Fibroblast of lung (primary cell): Measurements from ENCODE around the gene SESN3. TPM values are rescaled to one million over a fixed set of nuclear protein-coding genes. Genes with fewer than 3 reads are reported as not detected.

Experiments used
- DNase-seq, 2 donors: peaks; one replicate each; pipeline versions ENCODE4 v3.0.0 to v3.0.0-alpha.2; 2010; ENCODE audit warnings: low read depth in 2 of 2
- H2AFZ ChIP-seq: 2 replicates; pipeline ENCODE4 v1.5.1; 2012; ENCODE audit warnings: low read length, control low read depth, inconsistent platforms
- H3K27ac ChIP-seq: 2 replicates; pipeline ENCODE4 v1.5.1; 2011; ENCODE audit warnings: low read length, control low read depth; ENCODE audit not compliant: insufficient read depth
- H3K27me3 ChIP-seq: 2 replicates; pipeline ENCODE4 v1.5.1; 2011; ENCODE audit warnings: mild to moderate bottlenecking, low read length; ENCODE audit not compliant: control insufficient read depth, insufficient read depth
- H3K36me3 ChIP-seq: 2 replicates; pipeline ENCODE4 v1.5.1; 2011; ENCODE audit warnings: low read length; ENCODE audit not compliant: control insufficient read depth, insufficient read depth
- H3K4me1 ChIP-seq: 2 replicates; pipeline ENCODE4 v1.5.1; 2011; ENCODE audit warnings: low read length; ENCODE audit not compliant: control insufficient read depth, insufficient read depth; ENCODE audit errors: extremely low read depth
- H3K4me2 ChIP-seq: 2 replicates; pipeline ENCODE4 v1.5.1; 2011; ENCODE audit warnings: low read length, control low read depth; ENCODE audit not compliant: insufficient read depth; ENCODE audit errors: extremely low read depth
- H3K4me3 ChIP-seq, 4 experiments: fragments of 200-600 bp in 1 of 4; sonication (generic) in 1 of 4; replicated peaks in 1 of 4; 2 replicates each; pipeline ENCODE4 v1.5.1; 2011 to 2016; ENCODE audit warnings: low read length in 4 of 4, low read depth in 3 of 4, mild to moderate bottlenecking in 3 of 4, control low read depth in 2 of 4, inconsistent platforms in 1 of 4, mixed read lengths in 1 of 4; ENCODE audit not compliant: insufficient read depth in 1 of 4; ENCODE audit errors: control extremely low read depth in 1 of 4
- H3K79me2 ChIP-seq: 2 replicates; pipeline ENCODE4 v1.5.1; 2012; ENCODE audit warnings: mild to moderate bottlenecking, low read length, inconsistent platforms; ENCODE audit not compliant: control insufficient read depth, insufficient read depth
- H3K9ac ChIP-seq: 2 replicates; pipeline ENCODE4 v1.5.1; 2011; ENCODE audit warnings: mild to moderate bottlenecking, low read length, control low read depth; ENCODE audit not compliant: insufficient read depth
- H3K9me3 ChIP-seq: 2 replicates; pipeline ENCODE4 v1.5.1; 2012; ENCODE audit warnings: low read depth, low read length; ENCODE audit not compliant: control insufficient read depth, insufficient read depth
- H4K20me1 ChIP-seq: 2 replicates; pipeline ENCODE4 v1.5.1; 2011; ENCODE audit warnings: low read length; ENCODE audit not compliant: control insufficient read depth, insufficient read depth; ENCODE audit errors: extremely low read depth
- EZH2 ChIP-seq: IDR thresholded peaks from 2 replicates; pipeline ENCODE4 v1.5.1; 2012; ENCODE audit warnings: low read length, control low read depth, mild to moderate bottlenecking; ENCODE audit errors: missing control alignments
- polyA minus RNA-seq: library from RNA; depleted of rRNA, polyadenylated mRNA; stranded (reverse); fragments of >200 nt; gene quantifications from 2 replicates; pipeline ENCODE4 v1.2.3, GENCODE V29; 2011; ENCODE audit warnings: low replicate concordance
- polyA plus RNA-seq, 2 donors: library from polyadenylated mRNA; depleted of rRNA in 1 of 2; stranded (reverse) in 1 of 2; unstranded in 1 of 2; fragments of >200 nt; gene quantifications; 2 replicates each; pipeline ENCODE4 v1.2.1, GENCODE V29; 2011 to 2012; ENCODE audit warnings: missing spikeins in 1 of 2
- total RNA-seq: library from RNA; depleted of rRNA; stranded (reverse); fragments of >200 nt; gene quantifications from 2 replicates; pipeline ENCODE4 v1.2.1, GENCODE V29; 2014
- TF ChIP-seq, protein P1 (sequence below), 2 donors: IDR thresholded peaks in 1 of 2; conservative IDR thresholded peaks in 1 of 2; 1 replicate in 1 of 2; 2 replicates in 1 of 2; pipeline ENCODE4 v1.5.1; 2011 to 2012; ENCODE audit warnings: low read length in 2 of 2, control low read depth in 1 of 2, inconsistent platforms in 1 of 2, low read depth in 1 of 2, mild to moderate bottlenecking in 1 of 2

SESN3 gene, protein sequence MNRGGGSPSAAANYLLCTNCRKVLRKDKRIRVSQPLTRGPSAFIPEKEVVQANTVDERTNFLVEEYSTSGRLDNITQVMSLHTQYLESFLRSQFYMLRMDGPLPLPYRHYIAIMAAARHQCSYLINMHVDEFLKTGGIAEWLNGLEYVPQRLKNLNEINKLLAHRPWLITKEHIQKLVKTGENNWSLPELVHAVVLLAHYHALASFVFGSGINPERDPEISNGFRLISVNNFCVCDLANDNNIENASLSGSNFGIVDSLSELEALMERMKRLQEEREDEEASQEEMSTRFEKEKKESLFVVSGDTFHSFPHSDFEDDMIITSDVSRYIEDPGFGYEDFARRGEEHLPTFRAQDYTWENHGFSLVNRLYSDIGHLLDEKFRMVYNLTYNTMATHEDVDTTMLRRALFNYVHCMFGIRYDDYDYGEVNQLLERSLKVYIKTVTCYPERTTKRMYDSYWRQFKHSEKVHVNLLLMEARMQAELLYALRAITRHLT
- 41.1 and 60.1 TPM in 2 replicates for total RNA-seq
- polyA plus RNA-seq, result 6.4 and 12.3 TPM in 2 replicates
- 3.2 and 5.2 TPM in 2 replicates for polyA plus RNA-seq (2012)
- polyA minus RNA-seq, result 3.3 and 39.8 TPM in 2 replicates

DNA sequence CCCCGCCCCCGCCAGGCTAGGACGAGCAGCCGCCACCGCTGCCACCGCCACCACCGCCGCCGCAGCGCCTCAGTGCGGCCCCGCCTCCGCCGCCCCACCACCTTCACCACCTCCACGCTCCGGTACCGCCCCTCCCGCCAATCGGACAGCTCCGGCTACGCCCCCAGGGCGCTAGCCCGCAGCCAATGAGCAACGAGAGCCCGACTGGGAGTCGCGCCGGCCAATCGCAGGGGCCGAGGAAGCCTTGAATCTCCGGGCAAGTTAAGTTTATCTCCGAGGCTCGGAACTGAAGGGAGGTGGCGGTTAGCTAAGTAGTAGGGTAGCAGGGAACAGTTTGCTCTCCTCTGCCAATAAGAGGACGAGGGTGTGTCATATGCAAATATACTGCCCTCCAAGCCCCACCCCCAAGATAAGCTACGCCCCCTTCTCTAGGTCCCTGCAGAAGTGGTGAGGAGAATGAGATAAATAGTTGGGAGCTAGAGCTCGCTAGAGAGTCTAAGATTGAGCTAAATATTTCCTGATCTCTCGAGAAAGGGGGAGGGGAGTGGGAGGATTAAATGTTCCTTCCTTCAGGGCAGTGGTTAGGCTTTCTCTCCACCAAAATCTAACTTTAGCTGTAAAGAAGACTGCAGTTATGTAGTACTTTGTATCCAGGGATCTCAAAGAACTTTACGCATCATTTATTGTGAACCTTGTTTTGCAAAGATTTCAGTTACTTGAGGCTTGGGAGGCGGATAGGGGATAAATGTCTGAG lies at the start of gene SESN3:
TSS of gene SESN3 (minus strand) at position 76 of the 754 bp plus-strand sequence. CDS start 342 bp downstream, outside the sequence.
- H3K9me3 ChIP-seq, result no peaks in the 10 kb centered on the region
- peaks cover 2% of the 10 kb centered on the region for H3K27me3 ChIP-seq
- H2AFZ ChIP-seq, result peak within 1 kb of the TSS; percentile 89
- peaks cover 2% of the 10 kb centered on the region for H3K79me2 ChIP-seq
- H3K9ac ChIP-seq, result peak within 1 kb of the TSS; percentile 16
- no peaks in the 10 kb centered on the region for H4K20me1 ChIP-seq
- peak within 1 kb of the TSS; percentile 94 for H3K4me2 ChIP-seq
- H3K36me3 ChIP-seq, result no peaks in the 10 kb centered on the region
- peak within 1 kb of the TSS; percentile 70 to 88 (median 76) for H3K4me3 ChIP-seq
- peak within 1 kb of the TSS; percentile 15 for H3K27ac ChIP-seq
- peaks cover 6% of the 10 kb centered on the region for H3K4me1 ChIP-seq
- TF ChIP-seq, protein P1, sequence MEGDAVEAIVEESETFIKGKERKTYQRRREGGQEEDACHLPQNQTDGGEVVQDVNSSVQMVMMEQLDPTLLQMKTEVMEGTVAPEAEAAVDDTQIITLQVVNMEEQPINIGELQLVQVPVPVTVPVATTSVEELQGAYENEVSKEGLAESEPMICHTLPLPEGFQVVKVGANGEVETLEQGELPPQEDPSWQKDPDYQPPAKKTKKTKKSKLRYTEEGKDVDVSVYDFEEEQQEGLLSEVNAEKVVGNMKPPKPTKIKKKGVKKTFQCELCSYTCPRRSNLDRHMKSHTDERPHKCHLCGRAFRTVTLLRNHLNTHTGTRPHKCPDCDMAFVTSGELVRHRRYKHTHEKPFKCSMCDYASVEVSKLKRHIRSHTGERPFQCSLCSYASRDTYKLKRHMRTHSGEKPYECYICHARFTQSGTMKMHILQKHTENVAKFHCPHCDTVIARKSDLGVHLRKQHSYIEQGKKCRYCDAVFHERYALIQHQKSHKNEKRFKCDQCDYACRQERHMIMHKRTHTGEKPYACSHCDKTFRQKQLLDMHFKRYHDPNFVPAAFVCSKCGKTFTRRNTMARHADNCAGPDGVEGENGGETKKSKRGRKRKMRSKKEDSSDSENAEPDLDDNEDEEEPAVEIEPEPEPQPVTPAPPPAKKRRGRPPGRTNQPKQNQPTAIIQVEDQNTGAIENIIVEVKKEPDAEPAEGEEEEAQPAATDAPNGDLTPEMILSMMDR (conservative IDR thresholded peaks at IDR 0.05 in 1 of 2, IDR thresholded peaks at IDR 0.05 in 1 of 2; ENCODE audit: low read depth in 1 of 2, low read length in 2 of 2), result peak in 1 of 2 donors; percentile 22
- no peak for TF ChIP-seq EZH2
- DNase-seq, result peak; percentile 100

DNA sequence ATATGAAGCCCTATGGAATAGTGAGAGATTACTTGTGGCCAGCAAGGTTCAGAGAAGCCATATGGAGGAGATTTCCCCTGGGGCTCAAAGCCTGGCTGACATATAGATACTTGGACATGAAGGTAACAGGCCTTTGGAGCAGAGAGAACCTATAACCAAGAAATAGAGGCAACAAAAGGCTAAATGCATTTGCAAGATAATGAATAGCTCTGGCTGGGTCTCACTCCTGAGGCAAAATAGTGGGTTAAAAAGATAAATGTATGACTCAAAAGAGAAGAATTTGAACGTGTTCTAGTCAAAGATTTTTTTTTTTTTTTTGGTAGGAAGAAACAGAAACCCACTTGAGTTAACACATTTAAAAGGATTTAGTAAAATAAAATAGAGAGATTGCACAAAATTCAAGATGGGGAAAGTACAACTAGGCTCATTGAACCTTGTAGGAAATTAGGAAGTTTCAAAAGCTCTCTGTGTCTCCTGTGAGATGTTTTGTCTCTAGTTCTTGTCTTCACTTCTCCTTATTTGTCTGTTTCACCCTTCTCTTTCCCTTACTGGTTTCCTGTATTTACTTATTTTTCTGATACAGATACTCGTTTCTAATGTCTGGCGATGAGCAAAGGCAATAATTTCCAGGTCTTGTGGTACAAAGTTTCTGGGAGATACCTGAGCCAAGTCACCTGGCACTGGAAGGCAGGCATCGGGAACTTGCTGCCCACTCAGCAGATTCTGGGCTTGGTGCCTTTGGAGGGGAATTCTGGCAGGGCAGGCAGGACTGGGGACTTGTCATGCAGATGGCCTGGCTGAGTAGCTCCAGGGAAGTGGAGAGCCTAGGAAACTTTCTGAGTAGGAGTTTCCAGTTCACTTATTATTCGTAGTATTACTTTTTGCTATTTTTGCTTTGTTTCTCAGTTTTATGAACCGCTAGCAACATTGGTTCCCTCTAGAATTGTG lies 49.2 kb upstream of the SESN3 start:
- TF ChIP-seq, protein P1 (conservative IDR thresholded peaks at IDR 0.05 in 1 of 2, IDR thresholded peaks at IDR 0.05 in 1 of 2; ENCODE audit: low read depth in 1 of 2, low read length in 2 of 2), result no peak
- no peak for TF ChIP-seq EZH2
- Histone ChIP-seq H3K36me3 (no peaks in the 10 kb centered on the region), H3K4me3 (no peak overlapping the region), H3K27ac (no peak overlapping the region), H3K4me1 (no peaks in the 10 kb centered on the region), H2AFZ (no peak overlapping the region), H3K4me2 (no peak overlapping the region), H3K9me3 (no peaks in the 10 kb centered on the region), H3K79me2 (no peaks in the 10 kb centered on the region), H3K27me3 (peaks cover 2% of the 10 kb centered on the region), H4K20me1 (no peaks in the 10 kb centered on the region), H3K9ac (no peak overlapping the region)
- peak in 1 of 2 donors; percentile 59 for DNase-seq
